ENCODE data around the gene USP2.

The USP2 gene

DNA sequence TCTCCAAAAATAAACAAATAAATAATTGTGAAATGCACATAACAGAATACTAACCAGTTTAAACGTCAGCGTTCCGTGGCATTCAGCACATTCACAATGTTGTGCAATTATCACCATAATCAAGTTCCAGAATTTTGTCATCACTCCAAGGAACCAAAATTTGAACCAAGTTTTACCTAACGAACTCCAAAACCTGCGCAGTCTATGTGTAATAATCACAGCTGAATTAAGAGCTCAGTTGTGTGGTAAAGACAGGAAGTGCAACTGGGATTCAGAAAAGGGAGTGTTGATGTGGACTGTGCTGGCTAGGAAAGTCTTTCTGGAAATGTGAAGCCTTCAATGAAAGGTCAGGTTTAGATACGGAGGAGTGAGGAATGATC is 59.1 kb downstream of the USP2 start:
- H3K4me3 ChIP-seq (ENCODE audit: low read depth, low read length): no peak overlapping the region
- in situ Hi-C loops (cut with HindIII; ENCODE audit: low sequenced_read_pairs): no loop called here
- no peak for TF ChIP-seq CTCF (IDR thresholded peaks at IDR 0.05; ENCODE audit: low read depth, low read length)
- DNase-seq (ENCODE audit: low read depth, low spot score): no peak

GRCh38 chr11:119320776-119321524 is 60.5 kb downstream of the USP2 start:
- peak; percentile 67 for DNase-seq (ENCODE audit: low read depth, low spot score)
- peak overlapping the region; percentile 28 for H3K4me3 ChIP-seq (ENCODE audit: low read depth, low read length)
- no peak for TF ChIP-seq CTCF (IDR thresholded peaks at IDR 0.05; ENCODE audit: low read depth, low read length)
- in situ Hi-C loops (cut with HindIII; ENCODE audit: low sequenced_read_pairs): no loop called here

GRCh38 chr11:119320240-119320775 is 61.2 kb downstream of the USP2 start:
- in situ Hi-C loops (cut with HindIII; ENCODE audit: low sequenced_read_pairs): no loop called here
- DNase-seq (ENCODE audit: low read depth, low spot score): no peak
- H3K4me3 ChIP-seq (ENCODE audit: low read depth, low read length): no peak overlapping the region
- no peak for TF ChIP-seq CTCF (IDR thresholded peaks at IDR 0.05; ENCODE audit: low read depth, low read length)

GRCh38 chr11:119319700-119320239 is 61.7 kb downstream of the USP2 start:
- no peak for DNase-seq (ENCODE audit: low read depth, low spot score)
- H3K4me3 ChIP-seq (ENCODE audit: low read depth, low read length): no peak overlapping the region
- in situ Hi-C loops (cut with HindIII; ENCODE audit: low sequenced_read_pairs): no loop called here

DNA sequence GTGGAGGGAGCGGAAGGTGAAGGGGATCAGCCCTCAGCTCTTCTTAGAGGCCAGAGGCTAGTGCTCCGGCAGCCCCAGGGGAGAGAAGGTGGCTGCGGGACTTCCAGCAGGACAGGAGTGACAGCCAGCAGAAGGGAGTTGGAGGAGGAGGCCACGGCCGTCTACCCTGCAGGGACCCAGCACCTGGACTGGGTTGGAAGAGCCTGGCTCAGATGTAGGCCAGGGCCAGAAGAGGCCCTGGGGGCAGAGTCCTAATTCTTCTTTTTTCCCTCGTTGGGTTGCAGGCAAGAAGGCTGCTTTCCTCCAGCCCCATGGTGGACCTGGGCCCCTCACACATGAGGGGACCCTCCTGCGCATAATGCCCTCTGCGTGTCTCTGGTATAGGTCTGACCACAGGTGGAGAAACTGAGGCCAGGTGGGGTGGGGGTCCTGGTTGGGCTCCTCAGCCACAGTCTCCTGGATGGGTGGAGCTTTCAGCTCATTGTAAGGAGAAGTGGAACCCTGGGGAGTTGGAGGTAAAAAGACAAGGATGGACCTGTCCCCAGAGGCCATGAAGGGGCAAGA is 62.3 kb downstream of the USP2 start:
- in situ Hi-C loops (cut with HindIII; ENCODE audit: low sequenced_read_pairs): no loop called here
- DNase-seq (ENCODE audit: low read depth, low spot score): no peak
- no peak for TF ChIP-seq CTCF (IDR thresholded peaks at IDR 0.05; ENCODE audit: low read depth, low read length)
- H3K4me3 ChIP-seq (ENCODE audit: low read depth, low read length): no peak overlapping the region

More at GRCh38 chr11:119319700-119320239, 61.7 kb downstream of the USP2 start:
- no peak for TF ChIP-seq CTCF (IDR thresholded peaks at IDR 0.05; ENCODE audit: low read depth, low read length)

- TF ChIP-seq CTCF (IDR thresholded peaks at IDR 0.05; ENCODE audit: low read depth, low read length): no peak
- in situ Hi-C loops (cut with HindIII; ENCODE audit: low sequenced_read_pairs): no loop called here
- peak; percentile 61 for DNase-seq (ENCODE audit: low read depth, low spot score)
These were observed 63.0 kb downstream of the USP2 start for GRCh38 chr11:119318240-119319135.

More at GRCh38 chr11:119318240-119319135, 63.0 kb downstream of the USP2 start:
- H3K4me3 ChIP-seq (ENCODE audit: low read depth, low read length): no peak overlapping the region

All from astrocyte of the spinal cord (primary cell).